ENCODE data around the gene CTF1.

DNA sequence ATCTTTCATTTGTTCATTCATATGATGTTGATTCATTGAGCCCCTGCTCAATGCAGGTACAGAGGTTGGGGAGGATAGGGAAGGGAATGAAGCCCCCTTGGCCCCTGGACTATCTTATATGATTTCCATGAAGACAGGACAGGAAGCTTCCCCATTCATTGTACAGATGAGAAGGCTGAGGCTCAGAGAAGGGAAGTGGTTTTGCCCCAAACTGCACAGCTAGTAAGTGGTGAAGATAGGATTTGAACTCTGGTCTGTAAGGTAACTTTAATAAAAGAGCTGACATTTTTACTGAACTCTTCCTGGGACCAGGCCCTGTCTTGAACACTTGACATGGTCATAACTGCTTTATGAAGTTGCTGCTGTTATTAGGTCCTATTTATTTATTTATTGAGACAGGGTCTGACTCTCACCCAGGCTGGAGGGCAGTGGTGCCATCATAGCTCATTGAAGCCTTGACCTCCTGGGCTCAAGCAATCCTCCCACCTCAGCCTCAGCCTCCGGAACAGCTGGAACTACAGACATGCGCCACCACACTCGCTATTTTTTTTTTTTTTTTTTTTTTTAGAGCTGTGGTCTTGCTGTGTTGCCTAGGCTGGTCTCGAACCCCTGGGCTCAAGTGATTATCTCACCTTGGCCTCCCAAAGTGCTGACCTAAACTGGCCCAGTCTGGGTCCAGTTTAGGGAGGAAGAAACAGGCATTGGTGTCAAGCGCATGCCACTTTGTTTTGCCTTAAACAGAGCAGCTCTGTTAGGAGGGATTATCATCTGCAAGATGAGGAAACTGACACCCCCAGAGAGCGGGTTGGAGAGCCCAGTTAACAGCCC lies 5.0 kb downstream of the CTF1 start:
- no peak for TF ChIP-seq POLR2A (IDR thresholded peaks at IDR 0.05)
- TF ChIP-seq, protein P1, sequence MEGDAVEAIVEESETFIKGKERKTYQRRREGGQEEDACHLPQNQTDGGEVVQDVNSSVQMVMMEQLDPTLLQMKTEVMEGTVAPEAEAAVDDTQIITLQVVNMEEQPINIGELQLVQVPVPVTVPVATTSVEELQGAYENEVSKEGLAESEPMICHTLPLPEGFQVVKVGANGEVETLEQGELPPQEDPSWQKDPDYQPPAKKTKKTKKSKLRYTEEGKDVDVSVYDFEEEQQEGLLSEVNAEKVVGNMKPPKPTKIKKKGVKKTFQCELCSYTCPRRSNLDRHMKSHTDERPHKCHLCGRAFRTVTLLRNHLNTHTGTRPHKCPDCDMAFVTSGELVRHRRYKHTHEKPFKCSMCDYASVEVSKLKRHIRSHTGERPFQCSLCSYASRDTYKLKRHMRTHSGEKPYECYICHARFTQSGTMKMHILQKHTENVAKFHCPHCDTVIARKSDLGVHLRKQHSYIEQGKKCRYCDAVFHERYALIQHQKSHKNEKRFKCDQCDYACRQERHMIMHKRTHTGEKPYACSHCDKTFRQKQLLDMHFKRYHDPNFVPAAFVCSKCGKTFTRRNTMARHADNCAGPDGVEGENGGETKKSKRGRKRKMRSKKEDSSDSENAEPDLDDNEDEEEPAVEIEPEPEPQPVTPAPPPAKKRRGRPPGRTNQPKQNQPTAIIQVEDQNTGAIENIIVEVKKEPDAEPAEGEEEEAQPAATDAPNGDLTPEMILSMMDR (IDR thresholded peaks at IDR 0.05), result no peak

Data from adrenal gland (tissue), 5 donors.